GM12878 (cell line): ENCODE measurements around the gene FFAR4. TPM values are rescaled to one million over a fixed set of nuclear protein-coding genes. Genes with fewer than 3 reads are reported as not detected.

Experiments used
- ATAC-seq: fragments of 200-7000 bp; cut with Tn5 transposase; 3 replicates; pipeline ENCODE4 v1.9.1; 2020; ENCODE audit warnings: mild to moderate bottlenecking, moderate library complexity
- BruUV-seq: library from RNA; stranded (reverse); fragments of 400-500 nt; replicated peaks from 2 replicates; lab custom pipeline; 2021; lab: Mats Ljungman, UMichigan
- CTCF ChIA-PET: fragments of 300-600 bp; sonication (Branson Sonifier 250); formaldehyde crosslinking; extraction: SDS; loops from one replicate; lab custom pipeline; 2021; ENCODE audit warnings: inconsistent platforms; lab: Yijun Ruan, JAX
- POLR2A ChIA-PET: fragments of 350-600 bp; formaldehyde crosslinking; extraction: SDS; loops from one replicate; lab custom pipeline; 2021; ENCODE audit warnings: inconsistent platforms; lab: Charles Lee
- RAD21 ChIA-PET: fragments of 300-600 bp; sonication (Branson Sonifier 250); formaldehyde crosslinking; loops from one replicate; lab custom pipeline; 2023; ENCODE audit warnings: antibody characterized with exemption; ENCODE audit not compliant: unreplicated experiment; lab: Charles Lee
- SMC1A ChIA-PET: fragments of 300-600 bp; sonication (Branson Sonifier 250); formaldehyde crosslinking; loops from one replicate; lab custom pipeline; 2023; ENCODE audit not compliant: unreplicated experiment, uncharacterized antibody; lab: Charles Lee
- DNase-seq: peaks from one replicate; pipeline ENCODE4 v3.0.0-alpha.2; 2011; ENCODE audit warnings: low read depth, low spot score
- FAIRE-seq: peaks from 3 replicates; lab custom pipeline; 2011; peaks lifted over from hg19 to GRCh38; lab: Jason Lieb, UNC
- H2AFZ ChIP-seq: 2 replicates; pipeline ENCODE4 v1.6.0; 2011; ENCODE audit warnings: low read depth, low read length, control low read depth; ENCODE audit not compliant: control insufficient read depth
- H3K27ac ChIP-seq: 2 replicates; pipeline ENCODE4 v1.5.1; 2011; ENCODE audit warnings: control low read depth; ENCODE audit not compliant: control insufficient read depth, insufficient read depth
- H3K27me3 ChIP-seq, 2 experiments: replicated peaks in 1 of 2; 2 replicates each; pipeline versions ENCODE4 v1.6.0 to v1.6.1; 2011; ENCODE audit warnings: low read length in 1 of 2; ENCODE audit not compliant: control insufficient read depth in 2 of 2, insufficient read depth in 2 of 2
- H3K36me3 ChIP-seq, 2 experiments: 2 replicates each; pipeline ENCODE4 v1.5.1; 2011; ENCODE audit warnings: low read length in 1 of 2; ENCODE audit not compliant: control insufficient read depth in 2 of 2, insufficient read depth in 2 of 2
- H3K4me1 ChIP-seq: 2 replicates; pipeline ENCODE4 v1.6.1; 2011; ENCODE audit warnings: mild to moderate bottlenecking, low read length, moderate library complexity, mixed read lengths; ENCODE audit not compliant: control insufficient read depth, insufficient read depth
- H3K4me2 ChIP-seq: 2 replicates; pipeline ENCODE4 v1.6.0; 2011; ENCODE audit warnings: control low read depth; ENCODE audit not compliant: control insufficient read depth, insufficient read depth
- H3K4me3 ChIP-seq: fragments of 200-600 bp; sonication (generic); 2 replicates; pipeline ENCODE4 v1.5.1; 2016
- H3K79me2 ChIP-seq: 2 replicates; pipeline ENCODE4 v1.6.0; 2011; ENCODE audit warnings: low read length; ENCODE audit not compliant: control insufficient read depth, insufficient read depth
- H3K9ac ChIP-seq: 2 replicates; pipeline ENCODE4 v1.8.0; 2011; ENCODE audit warnings: low read length, control low read depth, mixed read lengths; ENCODE audit not compliant: control insufficient read depth, insufficient read depth
- H3K9me3 ChIP-seq: replicated peaks from 3 replicates; pipeline ENCODE4 v1.5.1; 2011; ENCODE audit warnings: mild to moderate bottlenecking, low read length; ENCODE audit not compliant: control insufficient read depth, insufficient read depth
- H4K20me1 ChIP-seq: 2 replicates; pipeline ENCODE4 v1.6.0; 2011; ENCODE audit not compliant: control insufficient read depth, insufficient read depth
- BHLHE40 ChIP-seq, 2 experiments: fragments of 450-650 bp in 1 of 2; IDR thresholded peaks; 2 replicates each; pipeline ENCODE4 v1.6.1; 2011 to 2017; ENCODE audit warnings: low read depth in 2 of 2, borderline replicate concordance in 1 of 2, improper control_type of control experiment in 1 of 2, low read length in 1 of 2, mild to moderate bottlenecking in 1 of 2
- CHD1 ChIP-seq: IDR thresholded peaks from 2 replicates; pipeline ENCODE4 v1.6.1; 2012; ENCODE audit warnings: low read depth, low read length, improper control_type of control experiment
- CHD2 ChIP-seq: IDR thresholded peaks from 2 replicates; pipeline ENCODE4 v1.6.1; 2011; ENCODE audit warnings: low read depth, low read length, improper control_type of control experiment, borderline replicate concordance
- CREM ChIP-seq: IDR thresholded peaks from 2 replicates; pipeline ENCODE4 v1.6.1; 2014; ENCODE audit warnings: antibody characterized with exemption, low read depth
- HCFC1 ChIP-seq: fragments of 150-350 bp; IDR thresholded peaks from 2 replicates; pipeline ENCODE4 v1.6.1; 2014; ENCODE audit warnings: low read length
- HDAC2 ChIP-seq: fragments of 200-600 bp; sonication (generic); IDR thresholded peaks from 2 replicates; pipeline ENCODE4 v1.6.1; 2017
- HDGF ChIP-seq: fragments of 450-650 bp; IDR thresholded peaks from 2 replicates; pipeline ENCODE4 v1.6.1; 2016; ENCODE audit warnings: antibody characterized with exemption
- MTA3 ChIP-seq: IDR thresholded peaks from 2 replicates; pipeline ENCODE4 v1.6.1; 2012; ENCODE audit warnings: low read length, inconsistent platforms, borderline replicate concordance
- NFXL1 ChIP-seq: fragments of 450-650 bp; IDR thresholded peaks from 2 replicates; pipeline ENCODE4 v1.6.1; 2017; ENCODE audit warnings: antibody characterized with exemption, mild to moderate bottlenecking, borderline replicate concordance
- NR2C1 ChIP-seq: fragments of 450-650 bp; IDR thresholded peaks from 2 replicates; pipeline ENCODE4 v1.6.1; 2017; ENCODE audit warnings: antibody characterized with exemption, mild to moderate bottlenecking, moderate library complexity
- PAX5 ChIP-seq: IDR thresholded peaks from 2 replicates; pipeline ENCODE4 v1.6.1; 2011; ENCODE audit warnings: low read depth, low read length, borderline replicate concordance
- STAT1 ChIP-seq: fragments of 450-650 bp; conservative IDR thresholded peaks from 2 replicates; pipeline ENCODE4 v1.6.1; 2014; ENCODE audit warnings: antibody characterized with exemption, mild to moderate bottlenecking
- STAT3 ChIP-seq: IDR thresholded peaks from 2 replicates; pipeline ENCODE4 v1.6.1; 2011; ENCODE audit warnings: low read depth, low read length, improper control_type of control experiment
- ZNF622 ChIP-seq: fragments of 450-650 bp; IDR thresholded peaks from 2 replicates; pipeline ENCODE4 v1.6.1; 2017; ENCODE audit warnings: mild to moderate bottlenecking, inconsistent platforms
- WGBS: methylation state at CpG from one replicate; pipeline ENCODE4 v1.1.6; 2016; ENCODE audit warnings: low lambda C conversion rate; ENCODE audit not compliant: insufficient replicate concordance, insufficient coverage; ENCODE audit errors: missing lambda C conversion rate; 5-methylcytosine and 5-hydroxymethylcytosine counted together
- in situ Hi-C: fragments of 300-500 bp; cut with MboI; formaldehyde crosslinking; loops from 9 replicates; pipeline ENCODE4 v1.14.3; 2018; ENCODE audit warnings: mixed read lengths
- intact Hi-C: fragments of 100-400 bp; cut with micrococcal nuclease; formaldehyde crosslinking; loops from one replicate; pipeline ENCODE4 v1.14.2; 2022; ENCODE audit not compliant: unreplicated experiment
- polyA plus RNA-seq, 11 experiments: library from polyadenylated mRNA; depleted of rRNA in 4 of 11; unstranded in 6 of 11; stranded (reverse) in 5 of 11; fragments of >200 nt; fragmentation: Nextera tagmentation in 4 of 11; fragmentation: Illumina TruSeq in 1 of 11; extraction: Ambion mirVana in 4 of 11; extraction: Trizol in 1 of 11; gene quantifications; 1 replicate in 1 of 11; 2 replicates in 10 of 11; pipeline versions ENCODE4 v1.2.1 to v1.2.3, GENCODE V29; 2011 to 2016; ENCODE audit warnings: inconsistent platforms in 2 of 11, missing spikeins in 2 of 11, low read depth in 1 of 11
- total RNA-seq, 4 experiments: library from RNA; depleted of rRNA in 3 of 4; stranded (reverse); fragments of >200 nt in 3 of 4; fragmentation: Illumina TruSeq in 1 of 4; extraction: Trizol in 1 of 4; gene quantifications; 2 replicates each; pipeline versions ENCODE4 v1.2.1 to v1.2.3, GENCODE V29; 2013 to 2021
- TF ChIP-seq, protein P1 (sequence below): IDR thresholded peaks from 2 replicates; pipeline ENCODE4 v1.6.1; 2011; ENCODE audit warnings: mild to moderate bottlenecking, low read depth, low read length, moderate library complexity; ENCODE audit not compliant: insufficient replicate concordance
- TF ChIP-seq, protein P2 (sequence below): fragments of 450-650 bp; conservative IDR thresholded peaks from 2 replicates; pipeline ENCODE4 v1.6.1; 2017; ENCODE audit warnings: mild to moderate bottlenecking, moderate library complexity

Gene FFAR4
- total and polyA plus RNA-seq, 10 of the 15 experiments (the other 5 are each of a cell fraction or from before 2014, with no cell fraction given): not detected

- ATAC-seq: no peak
- ChIA-PET SMC1A (no interaction called here), CTCF (no interaction called here), POLR2A (no interaction called here), RAD21 (no interaction called here)
- H3K9ac ChIP-seq: no peak overlapping the region
- intact Hi-C loops: no loop called here
- no peaks in the 10 kb centered on the region for H3K79me2 ChIP-seq
- no peak overlapping the region for H3K4me3 ChIP-seq
- no peak overlapping the region for H2AFZ ChIP-seq
- no peaks in the 10 kb centered on the region for H3K9me3 ChIP-seq
- H3K36me3 ChIP-seq: no peaks in the 10 kb centered on the region
- DNase-seq: no peak
- peaks cover 6% of the 10 kb centered on the region in 2 experiments; a peak in 3 of 4 replicates for H3K27me3 ChIP-seq
- H3K4me2 ChIP-seq: no peak overlapping the region
- in situ Hi-C loops: no loop called here
- TF ChIP-seq, protein P1, sequence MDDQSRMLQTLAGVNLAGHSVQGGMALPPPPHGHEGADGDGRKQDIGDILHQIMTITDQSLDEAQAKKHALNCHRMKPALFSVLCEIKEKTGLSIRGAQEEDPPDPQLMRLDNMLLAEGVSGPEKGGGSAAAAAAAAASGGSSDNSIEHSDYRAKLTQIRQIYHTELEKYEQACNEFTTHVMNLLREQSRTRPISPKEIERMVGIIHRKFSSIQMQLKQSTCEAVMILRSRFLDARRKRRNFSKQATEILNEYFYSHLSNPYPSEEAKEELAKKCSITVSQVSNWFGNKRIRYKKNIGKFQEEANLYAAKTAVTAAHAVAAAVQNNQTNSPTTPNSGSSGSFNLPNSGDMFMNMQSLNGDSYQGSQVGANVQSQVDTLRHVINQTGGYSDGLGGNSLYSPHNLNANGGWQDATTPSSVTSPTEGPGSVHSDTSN: no peak
- TF ChIP-seq NR2C1 (no peak), ZNF622 (no peak), STAT3 (no peak), PAX5 (no peak), HDGF (no peak), STAT1 (no peak), BHLHE40 (IDR thresholded peaks at IDR 0.05; ENCODE audit: borderline replicate concordance in 1 of 2, low read depth in 2 of 2, low read length in 1 of 2) (no peak), CHD1 (no peak), CHD2 (no peak), HDAC2 (no peak), CREM (no peak), NFXL1 (no peak), MTA3 (no peak), HCFC1 (no peak)
- TF ChIP-seq, protein P2, sequence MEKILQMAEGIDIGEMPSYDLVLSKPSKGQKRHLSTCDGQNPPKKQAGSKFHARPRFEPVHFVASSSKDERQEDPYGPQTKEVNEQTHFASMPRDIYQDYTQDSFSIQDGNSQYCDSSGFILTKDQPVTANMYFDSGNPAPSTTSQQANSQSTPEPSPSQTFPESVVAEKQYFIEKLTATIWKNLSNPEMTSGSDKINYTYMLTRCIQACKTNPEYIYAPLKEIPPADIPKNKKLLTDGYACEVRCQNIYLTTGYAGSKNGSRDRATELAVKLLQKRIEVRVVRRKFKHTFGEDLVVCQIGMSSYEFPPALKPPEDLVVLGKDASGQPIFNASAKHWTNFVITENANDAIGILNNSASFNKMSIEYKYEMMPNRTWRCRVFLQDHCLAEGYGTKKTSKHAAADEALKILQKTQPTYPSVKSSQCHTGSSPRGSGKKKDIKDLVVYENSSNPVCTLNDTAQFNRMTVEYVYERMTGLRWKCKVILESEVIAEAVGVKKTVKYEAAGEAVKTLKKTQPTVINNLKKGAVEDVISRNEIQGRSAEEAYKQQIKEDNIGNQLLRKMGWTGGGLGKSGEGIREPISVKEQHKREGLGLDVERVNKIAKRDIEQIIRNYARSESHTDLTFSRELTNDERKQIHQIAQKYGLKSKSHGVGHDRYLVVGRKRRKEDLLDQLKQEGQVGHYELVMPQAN: no peak
- no peaks in the 10 kb centered on the region for H4K20me1 ChIP-seq
- BruUV-seq: no TSS peak
- H3K27ac ChIP-seq: no peak overlapping the region
- WGBS: 23% methylated on average over 2 of the region's 2 CpGs
- H3K4me1 ChIP-seq: no peaks in the 10 kb centered on the region
- no peak for FAIRE-seq
Measured at GRCh38 chr10:93604146-93604545, 37.7 kb downstream of the FFAR4 start.
